K562 (cell line): ENCODE results near the gene COL6A1. TPM values are rescaled to one million over a fixed set of nuclear protein-coding genes. Genes with fewer than 3 reads are reported as not detected.

Source experiments
- ARID4B ChIP-seq: sonication (generic); formaldehyde crosslinking; IDR thresholded peaks from 2 replicates; pipeline ENCODE4 v1.8.0; 2022; ENCODE audit warnings: mild to moderate bottlenecking, missing genetic modification reagents
- ATF3 ChIP-seq, 2 experiments: fragments of 450-650 bp in 1 of 2; sonication (generic) in 1 of 2; formaldehyde crosslinking in 1 of 2; IDR thresholded peaks in 1 of 2; conservative IDR thresholded peaks in 1 of 2; 2 replicates each; pipeline versions ENCODE4 v1.6.1 to v1.8.1; 2016 to 2023; ENCODE audit warnings: mild to moderate bottlenecking in 2 of 2, moderate library complexity in 2 of 2, inconsistent platforms in 1 of 2, missing genetic modification reagents in 1 of 2
- BACH1 ChIP-seq: fragments of 200-800 bp; sonication (Bioruptor generic); IDR thresholded peaks from 2 replicates; pipeline ENCODE4 v1.6.1; 2016; ENCODE audit warnings: missing genetic modification characterization, missing compliant biosample characterization
- BRD4 ChIP-seq: fragments of 200-600 bp; sonication (generic); IDR thresholded peaks from 2 replicates; pipeline ENCODE4 v1.6.1; 2017; ENCODE audit warnings: inconsistent platforms
- GTF2A2 ChIP-seq: IDR thresholded peaks from 2 replicates; pipeline ENCODE4 v1.6.1; 2016; ENCODE audit warnings: mild to moderate bottlenecking, missing genetic modification characterization, missing compliant biosample characterization
- JUN ChIP-seq, 2 experiments: sonication (generic) in 1 of 2; formaldehyde crosslinking in 1 of 2; IDR thresholded peaks; 2 replicates each; pipeline versions ENCODE4 v1.6.1 to v1.8.0; 2012 to 2022; ENCODE audit warnings: borderline replicate concordance in 2 of 2, mild to moderate bottlenecking in 2 of 2, improper control_type of control experiment in 1 of 2, low read depth in 1 of 2, low read length in 1 of 2, missing genetic modification reagents in 1 of 2
- JUND ChIP-seq, 2 experiments: IDR thresholded peaks; 2 replicates in 1 of 2; 3 replicates in 1 of 2; pipeline ENCODE4 v1.6.1; 2011; ENCODE audit warnings: borderline replicate concordance in 2 of 2, low read depth in 2 of 2, low read length in 2 of 2, improper control_type of control experiment in 1 of 2, missing biosample characterization in 1 of 2, missing genetic modification characterization in 1 of 2, missing genetic modification reagents in 1 of 2
- MAX ChIP-seq: sonication (generic); formaldehyde crosslinking; IDR thresholded peaks from 2 replicates; pipeline ENCODE4 v1.9.0; 2022; ENCODE audit warnings: mild to moderate bottlenecking, missing genetic modification reagents
- POLR2G ChIP-seq: fragments of 200-400 bp; formaldehyde crosslinking; IDR thresholded peaks from 2 replicates; pipeline ENCODE4 v1.6.1; 2017; ENCODE audit warnings: low read depth, mild to moderate bottlenecking, antibody characterized with exemption, low read length, moderate library complexity
- RBFOX2 ChIP-seq: fragments of 200-400 bp; formaldehyde crosslinking; IDR thresholded peaks from 2 replicates; pipeline ENCODE4 v1.6.1; 2017; ENCODE audit warnings: low read depth, mild to moderate bottlenecking, low read length, moderate library complexity
- RFX1 ChIP-seq: fragments of 450-650 bp; IDR thresholded peaks from 2 replicates; pipeline ENCODE4 v1.6.1; 2016; ENCODE audit warnings: mild to moderate bottlenecking, moderate library complexity
- SMARCA4 ChIP-seq: fragments of 450-650 bp; IDR thresholded peaks from 2 replicates; pipeline ENCODE4 v1.6.1; 2016
- THRA ChIP-seq: fragments of 450-650 bp; IDR thresholded peaks from 2 replicates; pipeline ENCODE4 v1.6.1; 2017; ENCODE audit warnings: mild to moderate bottlenecking, moderate library complexity
- ZBTB1 ChIP-seq: sonication (generic); formaldehyde crosslinking; IDR thresholded peaks from 2 replicates; pipeline ENCODE4 v1.8.1; 2023; ENCODE audit warnings: missing genetic modification reagents, low read depth, mild to moderate bottlenecking, borderline replicate concordance
- ZNF12 ChIP-seq: sonication (generic); formaldehyde crosslinking; IDR thresholded peaks from 2 replicates; pipeline ENCODE4 v1.4.0; 2020; ENCODE audit warnings: mild to moderate bottlenecking, missing genetic modification reagents
- ZNF274 ChIP-seq: IDR thresholded peaks from 2 replicates; pipeline ENCODE4 v1.6.1; 2011; ENCODE audit warnings: low read depth, mild to moderate bottlenecking, low read length, moderate library complexity, borderline replicate concordance
- ZNF384 ChIP-seq: IDR thresholded peaks from 2 replicates; pipeline ENCODE4 v1.6.1; 2012; ENCODE audit warnings: low read depth, low read length, improper control_type of control experiment
- ZNF561 ChIP-seq: fragments of 450-650 bp; formaldehyde crosslinking; conservative IDR thresholded peaks from 2 replicates; pipeline ENCODE4 v1.4.0; 2020; ENCODE audit warnings: mild to moderate bottlenecking, moderate library complexity
- polyA plus RNA-seq, 8 experiments: library from polyadenylated mRNA; depleted of rRNA in 4 of 8; stranded (reverse) in 5 of 8; unstranded in 3 of 8; fragments of >200 nt; fragmentation: Nextera tagmentation in 2 of 8; fragmentation: Illumina TruSeq in 1 of 8; extraction: Ambion mirVana in 2 of 8; extraction: Trizol in 1 of 8; gene quantifications; 2 replicates each; pipeline versions ENCODE4 v1.2.1 to v1.2.3, GENCODE V29; 2011 to 2014; ENCODE audit warnings: inconsistent platforms in 1 of 8, missing spikeins in 1 of 8
- total RNA-seq, 7 experiments: library from RNA; depleted of rRNA in 6 of 7; stranded (reverse); fragments of >200 nt in 6 of 7; fragmentation: Illumina TruSeq in 2 of 7; extraction: Trizol in 2 of 7; gene quantifications; 2 replicates each; pipeline versions ENCODE4 v1.2.1 to v1.2.3, GENCODE V29; 2011 to 2021; ENCODE audit warnings: low replicate concordance in 1 of 7

COL6A1 gene
- total and polyA plus RNA-seq, 9 of the 15 experiments (the other 6 are each of a cell fraction or from before 2014, with no cell fraction given): 0.07 to 1.3 (median 0.14) TPM; not detected in 3

GRCh38 chr21:45974073-45975019 is 7.2 kb upstream of the COL6A1 start (continued):
- TF ChIP-seq JUN (IDR thresholded peaks at IDR 0.05; ENCODE audit: borderline replicate concordance, low read depth, low read length) (peak; percentile 50), JUN (CRISPR knock-in tag; IDR thresholded peaks at IDR 0.05; ENCODE audit: borderline replicate concordance) (no peak), ZNF12 (CRISPR knock-in tag) (peak; percentile 36; the same call in 1 of the 2 replicates), GTF2A2 (tag) (no peak), BRD4 (no peak), ZBTB1 (CRISPR knock-in tag) (peak; percentile 52; the same call in 1 of the 2 replicates), POLR2G (peak; percentile 37; the same call in 1 of the 2 replicates), ZNF561 (CRISPR knock-in tag) (no peak), BACH1 (tag) (no peak), THRA (no peak), SMARCA4 (peak; percentile 35; the same call in 1 of the 2 replicates), JUND (IDR thresholded peaks at IDR 0.05; ENCODE audit: borderline replicate concordance, low read depth, low read length) (peak; percentile 68; the same call in 1 of the 2 replicates), JUND (tag; IDR thresholded peaks at IDR 0.05; ENCODE audit: borderline replicate concordance, low read depth, low read length) (no peak; the same call in 2 of the 3 replicates), ZNF274 (no peak), MAX (CRISPR knock-in tag) (peak; percentile 59), ARID4B (CRISPR knock-in tag) (peak; percentile 32), RBFOX2 (peak; percentile 19; the same call in 1 of the 2 replicates), ZNF384 (no peak), RFX1 (peak; percentile 76; the same call in 1 of the 2 replicates), ATF3 (IDR thresholded peaks at IDR 0.05) (peak; percentile 87), ATF3 (CRISPR knock-in tag; conservative IDR thresholded peaks at IDR 0.05) (no peak)
